ENCODE data around the gene RUNX1.

RUNX1 gene

DNA sequence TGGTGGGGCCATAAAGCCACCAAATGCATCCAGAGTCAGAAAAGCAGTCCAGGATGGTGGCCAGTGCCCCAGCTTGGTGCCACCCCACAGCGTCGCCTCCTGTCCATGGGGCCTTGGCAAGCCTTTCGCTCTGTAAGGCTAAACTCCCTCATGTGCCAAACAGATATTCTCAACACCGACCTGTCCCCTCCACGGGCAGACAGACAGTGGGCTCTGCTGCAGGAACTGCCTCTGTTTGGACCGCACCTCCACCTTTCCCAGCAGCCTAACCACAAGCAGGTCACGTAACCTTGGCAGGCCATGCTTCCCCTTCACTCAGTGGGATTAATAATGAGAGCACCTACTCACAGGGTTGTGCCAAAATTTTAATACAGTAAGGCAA, 11.7 kb downstream of the RUNX1 start:
- H3K36me3 ChIP-seq (ENCODE audit: low read depth): no peaks in the 10 kb centered on the region
- ATAC-seq (ENCODE audit: low read depth): no peak
- DNase-seq (ENCODE audit: low spot score): no peak
- no peaks in the 10 kb centered on the region for H3K27me3 ChIP-seq (ENCODE audit: insufficient read depth, poor library complexity, severe bottlenecking)
- no peaks in the 10 kb centered on the region for H3K9me3 ChIP-seq (ENCODE audit: severe bottlenecking)
- no peak overlapping the region for H3K4me3 ChIP-seq (ENCODE audit: severe bottlenecking)
- no peak overlapping the region for H3K27ac ChIP-seq (ENCODE audit: poor library complexity, severe bottlenecking)
- TF ChIP-seq, protein P1, sequence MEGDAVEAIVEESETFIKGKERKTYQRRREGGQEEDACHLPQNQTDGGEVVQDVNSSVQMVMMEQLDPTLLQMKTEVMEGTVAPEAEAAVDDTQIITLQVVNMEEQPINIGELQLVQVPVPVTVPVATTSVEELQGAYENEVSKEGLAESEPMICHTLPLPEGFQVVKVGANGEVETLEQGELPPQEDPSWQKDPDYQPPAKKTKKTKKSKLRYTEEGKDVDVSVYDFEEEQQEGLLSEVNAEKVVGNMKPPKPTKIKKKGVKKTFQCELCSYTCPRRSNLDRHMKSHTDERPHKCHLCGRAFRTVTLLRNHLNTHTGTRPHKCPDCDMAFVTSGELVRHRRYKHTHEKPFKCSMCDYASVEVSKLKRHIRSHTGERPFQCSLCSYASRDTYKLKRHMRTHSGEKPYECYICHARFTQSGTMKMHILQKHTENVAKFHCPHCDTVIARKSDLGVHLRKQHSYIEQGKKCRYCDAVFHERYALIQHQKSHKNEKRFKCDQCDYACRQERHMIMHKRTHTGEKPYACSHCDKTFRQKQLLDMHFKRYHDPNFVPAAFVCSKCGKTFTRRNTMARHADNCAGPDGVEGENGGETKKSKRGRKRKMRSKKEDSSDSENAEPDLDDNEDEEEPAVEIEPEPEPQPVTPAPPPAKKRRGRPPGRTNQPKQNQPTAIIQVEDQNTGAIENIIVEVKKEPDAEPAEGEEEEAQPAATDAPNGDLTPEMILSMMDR (IDR thresholded peaks at IDR 0.05; ENCODE audit: poor library complexity, severe bottlenecking): no peak
- no peaks in the 10 kb centered on the region for H3K4me1 ChIP-seq (ENCODE audit: insufficient read depth, poor library complexity, severe bottlenecking)

DNA sequence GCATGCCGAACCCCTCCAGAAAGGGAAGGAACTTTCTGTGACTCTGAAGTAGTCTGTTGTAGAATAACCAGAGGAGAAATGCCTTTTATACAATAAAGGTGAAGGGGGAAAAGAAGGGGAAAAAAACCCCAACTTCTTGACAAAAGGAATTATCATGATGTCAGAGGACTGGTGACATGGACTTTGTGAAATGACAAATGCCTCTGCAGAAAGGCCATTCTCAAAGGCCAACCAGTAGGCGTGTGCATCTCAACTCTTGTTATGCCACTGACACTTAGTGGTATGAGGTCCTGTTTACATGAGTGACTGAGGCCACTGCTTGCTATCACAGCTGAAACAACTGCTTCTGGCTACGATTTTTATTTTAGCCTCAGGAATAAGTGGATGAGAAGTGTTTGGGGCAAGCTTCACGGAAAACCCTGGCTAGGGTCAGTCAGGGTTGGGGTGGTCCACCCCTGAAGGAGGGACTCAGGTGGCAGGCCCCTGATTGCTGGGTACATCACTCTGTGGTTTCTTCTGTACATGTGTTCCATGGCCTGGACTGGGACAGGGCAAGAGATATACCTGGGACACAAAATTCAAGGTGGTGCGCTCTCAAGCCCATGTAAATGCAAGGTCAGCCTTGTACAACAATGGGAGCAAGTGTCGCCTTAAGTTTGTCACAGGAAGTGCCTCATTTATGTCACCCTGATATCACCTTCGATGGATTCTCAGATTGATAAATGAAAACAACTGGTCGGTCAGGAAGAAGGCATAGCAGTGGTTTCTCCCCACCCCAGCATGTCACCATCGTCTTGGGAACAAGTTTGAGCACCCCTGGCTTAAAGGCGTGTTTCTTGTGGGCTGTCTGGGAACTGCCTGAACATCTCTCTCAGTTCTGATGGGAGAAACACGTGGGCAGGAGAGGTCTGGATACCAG, 12.4 kb downstream of the RUNX1 start:
- Histone ChIP-seq H3K9me3 (ENCODE audit: severe bottlenecking) (no peaks in the 10 kb centered on the region), H3K4me1 (ENCODE audit: insufficient read depth, poor library complexity, severe bottlenecking) (no peaks in the 10 kb centered on the region), H3K27ac (ENCODE audit: poor library complexity, severe bottlenecking) (no peak overlapping the region), H3K36me3 (ENCODE audit: low read depth) (no peaks in the 10 kb centered on the region), H3K27me3 (ENCODE audit: insufficient read depth, poor library complexity, severe bottlenecking) (no peaks in the 10 kb centered on the region), H3K4me3 (ENCODE audit: severe bottlenecking) (no peak overlapping the region)
- no peak for ATAC-seq (ENCODE audit: low read depth)
- no peak for DNase-seq (ENCODE audit: low spot score)
- TF ChIP-seq, protein P1 (IDR thresholded peaks at IDR 0.05; ENCODE audit: poor library complexity, severe bottlenecking): no peak

DNA sequence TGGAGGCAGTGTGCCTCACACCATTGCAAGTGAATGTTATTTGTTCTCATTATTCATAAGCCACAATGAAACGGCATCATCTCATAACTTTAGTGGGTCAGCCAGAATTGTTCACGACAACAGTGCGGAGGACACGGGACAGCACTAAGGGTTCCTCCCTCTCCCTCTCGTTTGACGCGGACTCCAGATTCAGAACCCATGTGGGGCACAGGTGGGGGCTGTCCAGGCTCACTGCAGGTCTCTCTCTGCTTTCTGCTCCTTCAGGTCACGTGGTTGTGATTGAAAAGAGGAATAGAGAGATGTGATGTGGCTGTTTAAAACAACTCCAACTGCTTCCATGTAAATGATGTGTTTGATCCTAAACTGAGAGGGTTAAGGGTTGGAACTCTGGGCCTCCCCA, 13.5 kb downstream of the RUNX1 start:
- H3K4me3 ChIP-seq (ENCODE audit: severe bottlenecking): no peak overlapping the region
- H3K9me3 ChIP-seq (ENCODE audit: severe bottlenecking): no peaks in the 10 kb centered on the region
- no peak overlapping the region for H3K27ac ChIP-seq (ENCODE audit: poor library complexity, severe bottlenecking)
- TF ChIP-seq, protein P1 (IDR thresholded peaks at IDR 0.05; ENCODE audit: poor library complexity, severe bottlenecking): no peak
- H3K4me1 ChIP-seq (ENCODE audit: insufficient read depth, poor library complexity, severe bottlenecking): no peaks in the 10 kb centered on the region
- no peaks in the 10 kb centered on the region for H3K27me3 ChIP-seq (ENCODE audit: insufficient read depth, poor library complexity, severe bottlenecking)
- H3K36me3 ChIP-seq (ENCODE audit: low read depth): no peaks in the 10 kb centered on the region
- DNase-seq (ENCODE audit: low spot score): no peak
- no peak for ATAC-seq (ENCODE audit: low read depth)

DNA sequence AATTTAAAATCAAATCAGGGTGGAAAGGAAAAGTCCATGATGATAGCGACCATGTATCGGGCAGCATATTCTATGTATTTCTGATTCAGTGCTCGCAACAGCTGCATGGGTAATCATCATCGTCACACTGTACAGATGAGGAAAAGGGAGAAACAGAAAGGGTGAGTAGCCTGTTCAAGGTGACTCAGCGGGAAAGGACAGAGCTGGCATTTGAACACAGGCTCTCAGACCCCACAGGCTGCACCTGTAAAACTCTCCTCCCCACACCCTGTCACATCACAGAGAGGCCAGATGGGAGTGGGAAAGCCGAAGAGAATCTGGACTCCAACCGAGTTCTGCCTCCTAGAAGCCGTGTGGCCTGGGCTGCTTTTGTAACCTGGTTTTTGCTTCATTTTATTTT, 14.0 kb downstream of the RUNX1 start:
- H3K36me3 ChIP-seq (ENCODE audit: low read depth): no peaks in the 10 kb centered on the region
- H3K27ac ChIP-seq (ENCODE audit: poor library complexity, severe bottlenecking): no peak overlapping the region
- DNase-seq (ENCODE audit: low spot score) (no peak), ATAC-seq (ENCODE audit: low read depth) (no peak)
- H3K9me3 ChIP-seq (ENCODE audit: severe bottlenecking): no peaks in the 10 kb centered on the region
- H3K4me1 ChIP-seq (ENCODE audit: insufficient read depth, poor library complexity, severe bottlenecking): no peaks in the 10 kb centered on the region
- H3K27me3 ChIP-seq (ENCODE audit: insufficient read depth, poor library complexity, severe bottlenecking): no peaks in the 10 kb centered on the region
- TF ChIP-seq, protein P1 (IDR thresholded peaks at IDR 0.05; ENCODE audit: poor library complexity, severe bottlenecking): no peak
- no peak overlapping the region for H3K4me3 ChIP-seq (ENCODE audit: severe bottlenecking)

All from RWPE2 (cell line).